GM21447 (cell line): Measurements from ENCODE around the gene ZNG1B.
"Not testable (repeated sequence)": the region's sequence is repeated elsewhere in the genome, so short reads cannot be mapped to it uniquely, and the experiment has no call there.

Source experiments
- ATAC-seq: cut with Tn5 transposase; IDR thresholded peaks from one replicate; pipeline ENCODE4 v1.9.1; 2021; ENCODE audit not compliant: unreplicated experiment

Gene ZNG1B

DNA sequence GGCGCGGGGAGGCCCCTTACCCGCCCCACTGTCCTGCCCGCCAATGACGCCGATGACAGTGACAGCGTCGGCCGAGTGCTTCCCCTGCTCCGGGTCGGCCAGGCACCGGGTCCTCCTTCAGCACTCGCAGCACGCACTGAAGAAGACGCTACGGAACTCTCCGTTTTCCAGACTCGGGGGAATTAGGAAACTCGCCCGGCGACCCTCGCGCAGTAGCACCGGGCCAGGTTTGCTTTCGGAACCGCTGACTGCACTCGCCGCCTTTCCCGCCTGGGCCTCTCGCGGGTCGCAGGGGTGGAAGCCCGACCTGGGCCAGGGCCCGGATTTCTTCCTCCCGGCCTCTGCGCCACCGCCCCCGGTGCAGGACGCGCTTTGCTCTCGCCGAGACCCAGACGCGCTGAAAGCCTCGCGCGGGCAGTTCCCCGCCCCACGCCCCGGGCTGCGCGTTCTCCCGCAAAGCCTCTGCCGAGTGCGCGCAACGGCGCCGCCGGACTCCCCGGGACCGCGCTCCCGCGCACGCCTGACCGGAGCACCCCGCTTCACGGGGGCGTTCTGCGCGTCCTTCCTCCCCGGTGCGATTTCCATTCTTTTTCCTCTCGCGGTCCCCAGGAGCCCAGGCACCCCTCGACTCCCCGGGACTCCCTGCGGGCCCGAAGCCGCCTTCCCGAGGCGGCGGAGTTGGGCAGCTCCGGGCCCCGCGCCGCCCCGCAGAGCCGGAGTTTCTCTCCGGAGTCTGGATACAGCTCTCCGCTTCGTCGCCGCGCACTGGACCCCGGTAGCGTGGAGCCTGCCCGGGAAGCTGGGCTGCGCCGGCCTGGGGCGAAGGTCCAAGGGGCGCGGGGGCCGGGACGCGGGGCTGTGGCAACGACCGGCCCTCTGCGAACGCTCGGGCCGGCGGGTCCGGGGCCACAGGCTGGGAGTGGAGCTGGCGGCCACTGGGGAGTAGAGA is 65.9 kb downstream of the ZNG1B start:
- ATAC-seq, result not testable (repeated sequence)

GRCh38 chr2:113504081-113504480 is 66.6 kb downstream of the ZNG1B start:
- ATAC-seq, result not testable (repeated sequence)

GRCh38 chr2:113507394-113508140 is 70.1 kb downstream of the ZNG1B start:
- ATAC-seq, result not testable (repeated sequence)

- ATAC-seq, result not testable (repeated sequence)
Observed at GRCh38 chr2:113508187-113508586, 70.7 kb downstream of the ZNG1B start.

- ATAC-seq, result not testable (repeated sequence)
Observed at GRCh38 chr2:113510913-113511312, 73.4 kb downstream of the ZNG1B start.

GRCh38 chr2:113511859-113512258 is 74.4 kb downstream of the ZNG1B start:
- not testable (repeated sequence) for ATAC-seq

- not testable (repeated sequence) for ATAC-seq
Observed at GRCh38 chr2:113515457-113515856, 78.0 kb downstream of the ZNG1B start.

DNA sequence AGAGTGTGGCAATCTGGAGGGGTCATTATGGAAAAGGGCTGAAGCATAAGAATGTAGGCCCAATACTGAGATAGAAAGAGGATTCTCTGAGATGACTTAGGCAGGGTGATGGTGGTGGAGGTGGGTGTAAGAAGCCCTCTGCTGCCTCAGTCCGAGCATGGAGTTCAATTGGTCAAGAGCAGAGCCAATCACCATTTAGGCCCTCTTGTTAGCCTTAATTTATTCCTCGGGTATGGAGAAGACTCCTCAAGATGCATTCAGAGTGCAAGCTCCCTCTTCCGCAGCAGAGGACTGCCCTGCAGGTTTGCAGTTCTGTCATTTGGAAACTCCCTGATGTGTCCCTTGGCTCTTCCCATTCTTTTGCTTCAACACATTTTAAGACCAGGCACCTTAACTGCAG is 78.5 kb downstream of the ZNG1B start:
- ATAC-seq, result not testable (repeated sequence)

GRCh38 chr2:113517025-113517424 is 79.5 kb downstream of the ZNG1B start:
- ATAC-seq, result not testable (repeated sequence)

DNA sequence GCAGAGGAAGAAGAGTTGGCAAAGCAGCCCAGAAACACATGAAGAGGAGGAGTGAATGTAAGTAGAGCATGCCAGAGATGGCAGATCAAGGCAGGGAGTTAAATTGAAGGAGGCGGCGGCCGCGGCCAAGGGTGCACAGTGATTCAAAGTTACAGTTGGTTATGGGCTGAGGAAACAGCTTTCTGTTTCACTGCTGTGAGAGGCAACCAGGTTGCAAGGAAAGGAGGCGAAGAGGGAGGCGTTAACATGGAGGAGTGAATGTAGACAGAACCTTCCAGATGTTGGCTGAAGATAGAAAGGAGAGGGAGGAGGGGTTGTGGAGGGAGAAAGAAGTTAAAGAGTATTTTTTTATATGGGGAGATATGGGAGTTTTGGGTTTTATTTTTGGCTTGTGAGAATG is 83.3 kb downstream of the ZNG1B start:
- ATAC-seq, result not testable (repeated sequence)

- not testable (repeated sequence) for ATAC-seq
Observed at GRCh38 chr2:113521492-113521891, 84.0 kb downstream of the ZNG1B start.

- not testable (repeated sequence) for ATAC-seq
Observed at GRCh38 chr2:113524986-113525385, 87.5 kb downstream of the ZNG1B start.

DNA sequence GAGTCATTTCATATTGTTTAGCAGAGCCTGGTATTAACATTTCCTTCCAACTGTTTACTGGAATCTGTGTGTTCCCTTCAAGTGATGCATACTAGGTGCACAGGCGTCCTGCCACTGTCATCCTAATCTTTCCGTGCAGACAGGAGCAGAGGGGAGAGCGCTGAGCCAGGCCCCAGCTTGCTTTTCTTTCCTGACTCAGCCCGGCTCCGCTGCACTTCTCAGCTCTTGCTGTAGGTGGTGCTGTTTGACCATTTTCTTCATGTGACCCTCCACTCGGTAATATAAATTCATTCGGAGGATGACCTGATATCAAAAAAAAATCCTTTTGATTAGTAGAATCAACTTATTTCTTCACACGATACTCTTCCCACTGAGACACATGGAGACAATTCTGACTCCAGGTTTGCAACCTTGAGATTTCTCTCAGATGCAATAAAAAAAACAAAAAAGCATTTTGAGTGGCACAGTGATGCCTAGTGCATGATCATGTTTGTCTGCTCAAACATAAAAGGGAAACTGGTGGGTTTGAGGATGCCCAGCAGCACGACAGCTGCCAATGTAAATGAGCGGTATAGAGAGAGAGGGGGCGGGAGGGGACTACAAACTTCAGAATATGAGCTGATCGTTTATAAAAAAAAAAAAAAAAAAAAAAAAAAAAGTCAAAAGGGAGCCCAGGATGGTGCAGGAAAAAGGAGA is 90.0 kb downstream of the ZNG1B start:
- ATAC-seq, result peak; percentile 81

DNA sequence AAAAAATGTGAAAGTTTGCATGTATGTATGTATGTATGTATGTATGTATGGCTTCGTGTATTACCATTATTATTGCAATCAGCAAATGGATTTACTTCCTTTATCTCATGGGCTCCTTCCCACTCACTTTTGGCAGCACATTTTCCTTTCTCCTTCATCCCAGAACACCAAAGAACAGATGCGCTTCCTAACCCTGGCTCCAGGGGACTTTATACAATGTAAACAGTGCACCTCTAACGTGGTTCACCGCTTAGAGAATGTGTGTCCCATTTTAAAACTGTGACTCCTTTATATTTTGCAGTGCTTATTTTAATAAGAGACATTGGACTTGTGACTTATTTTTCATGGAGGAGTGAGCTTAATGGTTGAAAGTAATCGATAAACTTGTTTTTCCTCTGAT is 90.6 kb downstream of the ZNG1B start:
- ATAC-seq, result not testable (repeated sequence)

- ATAC-seq, result not testable (repeated sequence)
Observed at GRCh38 chr2:113528904-113529303, 91.4 kb downstream of the ZNG1B start.

DNA sequence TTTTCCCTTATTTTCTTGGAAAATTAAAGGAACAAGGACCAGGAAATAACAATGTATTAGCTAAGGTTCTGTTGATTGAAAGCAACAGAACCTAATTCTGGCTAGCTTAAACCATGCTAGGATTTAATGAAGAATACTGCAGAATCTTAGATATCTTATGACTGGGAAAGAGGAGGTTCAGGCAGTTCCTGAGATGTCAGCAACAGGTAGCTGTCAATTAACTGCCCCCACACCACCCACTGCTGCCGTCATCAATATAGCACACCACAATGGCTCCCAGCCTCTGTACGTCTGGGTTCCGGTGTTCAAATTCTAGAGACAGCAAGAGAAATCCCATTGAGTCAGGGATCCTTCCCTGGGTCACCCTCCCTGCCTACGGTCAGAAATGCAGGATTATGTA is 95.5 kb downstream of the ZNG1B start:
- ATAC-seq, result not testable (repeated sequence)

- not testable (repeated sequence) for ATAC-seq
Observed at GRCh38 chr2:113536573-113536972, 99.1 kb downstream of the ZNG1B start.

DNA sequence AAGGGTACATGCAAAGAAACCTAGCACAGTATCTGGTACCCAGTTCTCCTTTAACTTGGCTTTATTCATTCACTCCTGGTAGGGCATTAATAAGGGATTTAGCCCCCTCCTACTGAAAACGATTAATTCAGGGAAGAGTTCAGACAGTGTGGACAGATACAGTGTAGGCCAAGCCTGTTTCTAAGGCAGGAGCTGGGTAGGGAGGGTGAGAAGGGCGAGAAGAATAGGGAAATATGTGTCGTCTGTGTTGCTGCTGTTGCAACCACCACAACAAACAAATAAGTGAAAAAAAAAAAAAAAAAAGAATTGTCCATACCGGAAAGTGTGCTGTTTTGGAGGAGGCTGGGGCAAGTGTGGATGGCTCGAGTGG is 103.3 kb downstream of the ZNG1B start:
- ATAC-seq, result not testable (repeated sequence)

- ATAC-seq, result not testable (repeated sequence)
Observed at GRCh38 chr2:113541204-113541975, 103.9 kb downstream of the ZNG1B start.

- ATAC-seq, result not testable (repeated sequence)
Observed at GRCh38 chr2:113541976-113542485, 104.5 kb downstream of the ZNG1B start.
